GM12891 (cell line): ENCODE measurements around the gene GRIN2A.

Source experiments
- PAX5 ChIP-seq: IDR thresholded peaks from 2 replicates; pipeline ENCODE4 v1.6.1; 2011; ENCODE audit warnings: low read length, moderate library complexity, mild to moderate bottlenecking; ENCODE audit not compliant: insufficient read depth, severe bottlenecking
- POLR2A ChIP-seq: IDR thresholded peaks from 2 replicates; pipeline ENCODE4 v1.6.1; 2011; ENCODE audit warnings: low read depth, low read length, control low read depth
- POLR2AphosphoS5 ChIP-seq: IDR thresholded peaks from 2 replicates; pipeline ENCODE4 v1.6.1; 2011; ENCODE audit warnings: low read depth, low read length, control low read depth
- POU2F2 ChIP-seq: IDR thresholded peaks from 2 replicates; pipeline ENCODE4 v1.6.1; 2011; ENCODE audit warnings: low read depth, mild to moderate bottlenecking, control low read depth, low read length, moderate library complexity
- SPI1 ChIP-seq: IDR thresholded peaks from 2 replicates; pipeline ENCODE4 v1.6.1; 2011; ENCODE audit warnings: low read depth, low read length, control low read depth
- TAF1 ChIP-seq: IDR thresholded peaks from 2 replicates; pipeline ENCODE4 v1.6.1; 2011; ENCODE audit warnings: low read depth, low read length, control low read depth

GRCh38 chr16:10067406-10067805, 114.8 kb downstream of the GRIN2A start:
- TF ChIP-seq POLR2AphosphoS5 (no peak), POLR2A (no peak), POU2F2 (no peak), TAF1 (no peak), SPI1 (no peak), PAX5 (no peak)
